HEK293 (cell line): ENCODE measurements around the gene ZNF611.
"Not testable (repeated sequence)": the region's sequence is repeated elsewhere in the genome, so short reads cannot be mapped to it uniquely, and the experiment has no call there.

Source experiments
- GLIS1 ChIP-seq: fragments of 450-650 bp; formaldehyde crosslinking; IDR thresholded peaks from 2 replicates; pipeline ENCODE4 v1.5.1; 2016; ENCODE audit warnings: missing biosample characterization, missing genetic modification characterization
- ZNF175 ChIP-seq: fragments of 450-650 bp; formaldehyde crosslinking; IDR thresholded peaks from 2 replicates; pipeline ENCODE4 v1.5.1; 2016; ENCODE audit warnings: missing biosample characterization, missing genetic modification characterization
- ZNF184 ChIP-seq: fragments of 450-650 bp; IDR thresholded peaks from 2 replicates; pipeline ENCODE4 v1.5.1; 2018; ENCODE audit warnings: missing biosample characterization, mild to moderate bottlenecking, missing genetic modification characterization
- TF ChIP-seq, protein P1 (sequence below): fragments of 450-650 bp; formaldehyde crosslinking; IDR thresholded peaks from 2 replicates; pipeline ENCODE4 v1.5.1; 2017; ENCODE audit warnings: missing biosample characterization, missing genetic modification characterization
- TF ChIP-seq, protein P2 (sequence below): fragments of 450-650 bp; formaldehyde crosslinking; IDR thresholded peaks from 2 replicates; pipeline ENCODE4 v1.5.1; 2016; ENCODE audit warnings: missing biosample characterization, missing genetic modification characterization

DNA sequence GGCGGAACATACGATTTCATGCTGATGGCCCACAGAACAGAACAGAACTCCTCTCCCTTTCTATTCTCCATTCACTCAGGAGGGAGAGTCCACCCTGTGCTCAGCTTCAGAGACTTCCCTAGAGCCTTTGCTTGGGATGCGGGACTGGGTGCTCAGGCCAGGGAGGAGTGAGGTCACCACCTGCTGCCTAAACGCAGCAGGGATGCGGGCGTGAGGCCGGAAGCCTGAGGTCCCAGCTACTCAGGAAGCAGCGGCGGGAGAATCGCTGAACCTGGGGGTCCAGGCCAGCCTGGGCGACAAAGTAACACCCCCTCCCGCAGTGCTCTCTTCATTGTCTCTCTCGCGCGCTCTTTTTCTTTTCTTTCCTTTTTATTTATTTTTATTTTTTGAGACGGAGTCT, 8.8 kb downstream of the ZNF611 start:
- TF ChIP-seq, protein P1, sequence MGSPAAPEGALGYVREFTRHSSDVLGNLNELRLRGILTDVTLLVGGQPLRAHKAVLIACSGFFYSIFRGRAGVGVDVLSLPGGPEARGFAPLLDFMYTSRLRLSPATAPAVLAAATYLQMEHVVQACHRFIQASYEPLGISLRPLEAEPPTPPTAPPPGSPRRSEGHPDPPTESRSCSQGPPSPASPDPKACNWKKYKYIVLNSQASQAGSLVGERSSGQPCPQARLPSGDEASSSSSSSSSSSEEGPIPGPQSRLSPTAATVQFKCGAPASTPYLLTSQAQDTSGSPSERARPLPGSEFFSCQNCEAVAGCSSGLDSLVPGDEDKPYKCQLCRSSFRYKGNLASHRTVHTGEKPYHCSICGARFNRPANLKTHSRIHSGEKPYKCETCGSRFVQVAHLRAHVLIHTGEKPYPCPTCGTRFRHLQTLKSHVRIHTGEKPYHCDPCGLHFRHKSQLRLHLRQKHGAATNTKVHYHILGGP (tag by site-specific recombination), result not testable (repeated sequence)
- TF ChIP-seq, protein P2, sequence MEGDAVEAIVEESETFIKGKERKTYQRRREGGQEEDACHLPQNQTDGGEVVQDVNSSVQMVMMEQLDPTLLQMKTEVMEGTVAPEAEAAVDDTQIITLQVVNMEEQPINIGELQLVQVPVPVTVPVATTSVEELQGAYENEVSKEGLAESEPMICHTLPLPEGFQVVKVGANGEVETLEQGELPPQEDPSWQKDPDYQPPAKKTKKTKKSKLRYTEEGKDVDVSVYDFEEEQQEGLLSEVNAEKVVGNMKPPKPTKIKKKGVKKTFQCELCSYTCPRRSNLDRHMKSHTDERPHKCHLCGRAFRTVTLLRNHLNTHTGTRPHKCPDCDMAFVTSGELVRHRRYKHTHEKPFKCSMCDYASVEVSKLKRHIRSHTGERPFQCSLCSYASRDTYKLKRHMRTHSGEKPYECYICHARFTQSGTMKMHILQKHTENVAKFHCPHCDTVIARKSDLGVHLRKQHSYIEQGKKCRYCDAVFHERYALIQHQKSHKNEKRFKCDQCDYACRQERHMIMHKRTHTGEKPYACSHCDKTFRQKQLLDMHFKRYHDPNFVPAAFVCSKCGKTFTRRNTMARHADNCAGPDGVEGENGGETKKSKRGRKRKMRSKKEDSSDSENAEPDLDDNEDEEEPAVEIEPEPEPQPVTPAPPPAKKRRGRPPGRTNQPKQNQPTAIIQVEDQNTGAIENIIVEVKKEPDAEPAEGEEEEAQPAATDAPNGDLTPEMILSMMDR (tag by site-specific recombination), result not testable (repeated sequence)
- TF ChIP-seq ZNF175; ZNF184 (tag by site-specific recombination); GLIS1 (tag by site-specific recombination): not testable (repeated sequence)
